Neural cell (in vitro differentiated cells): ENCODE measurements around the gene SLC6A17. TPM values are rescaled to one million over a fixed set of nuclear protein-coding genes. Genes with fewer than 3 reads are reported as not detected.

Source experiments
- H2AFZ ChIP-seq: fragments of 200-600, 300-800 bp; sonication (generic), shearing (Covaris generic); 2 replicates; pipeline ENCODE4 v1.6.0; 2014; ENCODE audit warnings: low read depth, mild to moderate bottlenecking, antibody characterized with exemption, low read length, moderate library complexity
- H3F3A ChIP-seq: fragments of 200-600 bp; shearing (Covaris generic); 2 replicates; pipeline ENCODE4 v1.6.1; 2016; ENCODE audit warnings: mild to moderate bottlenecking, moderate library complexity, mixed read lengths, antibody characterized with exemption, low read length; ENCODE audit not compliant: insufficient read depth, poor library complexity, severe bottlenecking
- H3K27ac ChIP-seq: fragments of 200-600, 300-800 bp; sonication (generic), shearing (Covaris generic); 2 replicates; pipeline ENCODE4 v1.5.1; 2014; ENCODE audit warnings: mild to moderate bottlenecking, low read length, moderate library complexity
- H3K27me3 ChIP-seq: fragments of 300-800, 200-600 bp; sonication (generic), shearing (Covaris generic); 2 replicates; pipeline ENCODE4 v1.6.0; 2014; ENCODE audit warnings: mild to moderate bottlenecking, low read depth, low read length, moderate library complexity; ENCODE audit not compliant: insufficient read depth
- H3K36me3 ChIP-seq: fragments of 300-800, 200-600 bp; sonication (generic), shearing (Covaris generic); 2 replicates; pipeline ENCODE4 v1.5.1; 2014; ENCODE audit warnings: mild to moderate bottlenecking, antibody characterized with exemption, low read length, moderate library complexity; ENCODE audit not compliant: insufficient read depth
- H3K4me2 ChIP-seq: fragments of 300-800, 200-600 bp; sonication (generic), shearing (Covaris generic); 2 replicates; pipeline ENCODE4 v1.6.0; 2014; ENCODE audit warnings: mild to moderate bottlenecking, low read length
- H3K4me3 ChIP-seq: fragments of 300-800, 200-600 bp; sonication (generic), shearing (Covaris generic); 2 replicates; pipeline ENCODE4 v1.5.1; 2014; ENCODE audit warnings: mild to moderate bottlenecking, low read length, moderate library complexity
- H3K79me2 ChIP-seq: fragments of 200-600 bp; shearing (Covaris generic); replicated peaks from 2 replicates; pipeline ENCODE4 v1.6.0; 2014; ENCODE audit warnings: mild to moderate bottlenecking, low read length, moderate library complexity; ENCODE audit not compliant: insufficient read depth
- H3K9ac ChIP-seq: fragments of 300-800, 200-600 bp; sonication (generic), shearing (Covaris generic); 2 replicates; pipeline ENCODE4 v1.6.1; 2016; ENCODE audit warnings: mild to moderate bottlenecking, low read length, mixed read lengths
- H3K9me2 ChIP-seq: fragments of 200-600 bp; shearing (Covaris generic); 2 replicates; pipeline ENCODE4 v1.6.1; 2016; ENCODE audit warnings: mild to moderate bottlenecking, low read length, mixed read lengths; ENCODE audit not compliant: insufficient read depth
- H3K9me3 ChIP-seq: fragments of 200-600, 300-800 bp; sonication (generic), shearing (Covaris generic); 2 replicates; pipeline ENCODE4 v1.6.1; 2016; ENCODE audit warnings: mild to moderate bottlenecking, mixed run types, low read length, moderate library complexity, mixed read lengths
- H4K20me1 ChIP-seq: fragments of 200-600 bp; shearing (Covaris generic); 2 replicates; pipeline ENCODE4 v1.6.1; 2016; ENCODE audit warnings: mild to moderate bottlenecking, mixed run types; ENCODE audit not compliant: insufficient read depth
- CTCF ChIP-seq: fragments of 450-650 bp; IDR thresholded peaks from 2 replicates; pipeline ENCODE4 v1.5.1; 2014; ENCODE audit warnings: antibody characterized with exemption, mild to moderate bottlenecking, moderate library complexity; ENCODE audit not compliant: poor library complexity, severe bottlenecking
- EP300 ChIP-seq: fragments of 450-650 bp; conservative IDR thresholded peaks from 2 replicates; pipeline ENCODE4 v1.6.1; 2014; ENCODE audit warnings: antibody characterized with exemption, mild to moderate bottlenecking, moderate library complexity; ENCODE audit not compliant: poor library complexity, severe bottlenecking
- EZH2 ChIP-seq: fragments of 200-600, 300-800 bp; shearing (Covaris generic), sonication (generic); IDR thresholded peaks from 2 replicates; pipeline ENCODE4 v1.6.1; 2014; ENCODE audit warnings: antibody characterized with exemption, low read length, borderline replicate concordance, mild to moderate bottlenecking; ENCODE audit not compliant: insufficient read depth, poor library complexity, severe bottlenecking
- MXI1 ChIP-seq: fragments of 450-650 bp; conservative IDR thresholded peaks from 2 replicates; pipeline ENCODE4 v1.6.1; 2014; ENCODE audit warnings: antibody characterized with exemption, mild to moderate bottlenecking; ENCODE audit not compliant: poor library complexity, severe bottlenecking
- POLR2AphosphoS5 ChIP-seq: IDR thresholded peaks from 2 replicates; pipeline ENCODE4 v1.6.1; 2012
- RAD21 ChIP-seq: fragments of 450-650 bp; conservative IDR thresholded peaks from 2 replicates; pipeline ENCODE4 v1.6.1; 2014; ENCODE audit warnings: antibody characterized with exemption, mild to moderate bottlenecking, moderate library complexity
- REST ChIP-seq: IDR thresholded peaks from 2 replicates; pipeline ENCODE4 v1.6.1; 2012; ENCODE audit warnings: borderline replicate concordance
- SMC3 ChIP-seq: fragments of 450-650 bp; conservative IDR thresholded peaks from 2 replicates; pipeline ENCODE4 v1.6.1; 2014; ENCODE audit warnings: antibody characterized with exemption, mild to moderate bottlenecking, moderate library complexity; ENCODE audit not compliant: poor library complexity
- TAF1 ChIP-seq: IDR thresholded peaks from 2 replicates; pipeline ENCODE4 v1.6.1; 2012; ENCODE audit warnings: low read depth
- polyA plus RNA-seq: library from polyadenylated mRNA; depleted of rRNA; stranded (reverse); fragments of >200 nt; gene quantifications from 2 replicates; pipeline ENCODE4 v1.2.3, GENCODE V29; 2014

Gene SLC6A17
- polyA plus RNA-seq, 1 donor from 2014 or later, result 3.5 TPM

GRCh38 chr1:110214454-110215404, 64.4 kb downstream of the SLC6A17 start:
- Histone ChIP-seq H3K27me3 (peaks cover 27% of the 10 kb centered on the region), H4K20me1 (no peaks in the 10 kb centered on the region), H3K4me3 (peak overlapping the region; percentile 24), H3F3A (peaks cover under 1% of the 10 kb centered on the region), H3K4me2 (no peak overlapping the region), H3K79me2 (no peaks in the 10 kb centered on the region), H3K36me3 (no peaks in the 10 kb centered on the region), H3K27ac (no peak overlapping the region), H3K9me2 (no peaks in the 10 kb centered on the region), H3K9ac (no peak overlapping the region), H2AFZ (no peak overlapping the region), H3K9me3 (no peaks in the 10 kb centered on the region)
- TF ChIP-seq POLR2AphosphoS5 (peak; percentile 74), REST (no peak)

GRCh38 chr1:110215621-110216515, 65.6 kb downstream of the SLC6A17 start:
- Histone ChIP-seq H4K20me1 (no peaks in the 10 kb centered on the region), H3K9ac (no peak overlapping the region), H3K4me2 (no peak overlapping the region), H3F3A (no peaks in the 10 kb centered on the region), H3K27ac (no peak overlapping the region), H3K27me3 (peaks cover 20% of the 10 kb centered on the region), H2AFZ (no peak overlapping the region), H3K4me3 (no peak overlapping the region), H3K79me2 (no peaks in the 10 kb centered on the region), H3K9me2 (no peaks in the 10 kb centered on the region), H3K9me3 (no peaks in the 10 kb centered on the region), H3K36me3 (no peaks in the 10 kb centered on the region)
- TF ChIP-seq EP300 (no peak), REST (no peak), SMC3 (no peak), EZH2 (no peak), POLR2AphosphoS5 (no peak), CTCF (no peak), MXI1 (no peak), RAD21 (no peak), TAF1 (no peak)
